Gastroesophageal sphincter (tissue), 4 donors: ENCODE measurements around the gene NELL1. TPM values are rescaled to one million over a fixed set of nuclear protein-coding genes. Genes with fewer than 3 reads are reported as not detected.

Experiments
- ATAC-seq: fragments of 150-250 bp; one replicate; pipeline ENCODE4 v1.9.1; 2016; ENCODE audit warnings: mild to moderate bottlenecking, moderate library complexity
- H3K27ac ChIP-seq, 4 donors: fragments of 200-600 bp; sonication (generic) in 3 of 4; 1 replicate in 3 of 4; 2 replicates in 1 of 4; pipeline ENCODE4 v1.5.1; 2016 to 2019
- H3K27me3 ChIP-seq: fragments of 200-600 bp; sonication (generic); one replicate; pipeline ENCODE4 v1.5.1; 2019
- H3K36me3 ChIP-seq, 2 donors: fragments of 200-600 bp; sonication (generic); one replicate each; pipeline ENCODE4 v1.5.1; 2019; ENCODE audit warnings: control low read depth in 1 of 2
- H3K4me1 ChIP-seq, 3 donors: fragments of 200-600 bp; sonication (generic); 1 replicate in 2 of 3; 2 replicates in 1 of 3; pipeline ENCODE4 v1.5.1; 2016 to 2019; ENCODE audit warnings: control low read depth in 2 of 3
- H3K4me3 ChIP-seq, 2 donors: fragments of 200-600 bp; sonication (generic); one replicate each; pipeline ENCODE4 v1.5.1; 2019; ENCODE audit warnings: mild to moderate bottlenecking in 1 of 2, moderate library complexity in 1 of 2
- H3K9me3 ChIP-seq, 3 donors: fragments of 200-600 bp; sonication (generic); one replicate each; pipeline ENCODE4 v1.5.1; 2017 to 2019; ENCODE audit warnings: control low read depth in 2 of 3
- EP300 ChIP-seq: sonication (generic); formaldehyde crosslinking; IDR thresholded peaks from one replicate; pipeline ENCODE4 v1.6.1; 2017; ENCODE audit warnings: antibody characterized with exemption, mild to moderate bottlenecking
- POLR2A ChIP-seq, 2 donors: fragments of 450-650 bp; IDR thresholded peaks; one replicate each; pipeline ENCODE4 v1.6.1; 2017; ENCODE audit warnings: antibody characterized with exemption in 2 of 2, mild to moderate bottlenecking in 2 of 2, moderate library complexity in 1 of 2
- POLR2AphosphoS5 ChIP-seq: sonication (generic); formaldehyde crosslinking; IDR thresholded peaks from one replicate; pipeline ENCODE4 v1.6.1; 2017; ENCODE audit warnings: antibody characterized with exemption
- WGBS, 2 donors: methylation state at CpG; one replicate each; pipeline ENCODE4 v1.1.5; 2018; ENCODE audit warnings: low coverage in 1 of 2; 5-methylcytosine and 5-hydroxymethylcytosine counted together
- total RNA-seq, 4 donors: library from RNA; depleted of rRNA; stranded (reverse); fragments of >200 nt; gene quantifications; one replicate each; pipeline ENCODE4 v1.1.0, GENCODE V29; 2016
- TF ChIP-seq, protein P1 (sequence below), 4 experiments: fragments of 200-600 bp in 2 of 4; fragments of 450-650 bp in 2 of 4; sonication (generic) in 1 of 4; IDR thresholded peaks; one replicate each; pipeline ENCODE4 v1.5.1; 2017 to 2019; ENCODE audit warnings: antibody characterized with exemption in 4 of 4, mild to moderate bottlenecking in 2 of 4, moderate library complexity in 2 of 4

Gene NELL1
- total RNA-seq, 4 donors from 2014 or later: 0.27 to 3.0 (median 1.5) TPM

GRCh38 chr11:21545699-21546098, 876.3 kb downstream of the NELL1 start:
- TF ChIP-seq POLR2AphosphoS5 (no peak), POLR2A (IDR thresholded peaks at IDR 0.05) (no peak), EP300 (no peak)
- TF ChIP-seq, protein P1, sequence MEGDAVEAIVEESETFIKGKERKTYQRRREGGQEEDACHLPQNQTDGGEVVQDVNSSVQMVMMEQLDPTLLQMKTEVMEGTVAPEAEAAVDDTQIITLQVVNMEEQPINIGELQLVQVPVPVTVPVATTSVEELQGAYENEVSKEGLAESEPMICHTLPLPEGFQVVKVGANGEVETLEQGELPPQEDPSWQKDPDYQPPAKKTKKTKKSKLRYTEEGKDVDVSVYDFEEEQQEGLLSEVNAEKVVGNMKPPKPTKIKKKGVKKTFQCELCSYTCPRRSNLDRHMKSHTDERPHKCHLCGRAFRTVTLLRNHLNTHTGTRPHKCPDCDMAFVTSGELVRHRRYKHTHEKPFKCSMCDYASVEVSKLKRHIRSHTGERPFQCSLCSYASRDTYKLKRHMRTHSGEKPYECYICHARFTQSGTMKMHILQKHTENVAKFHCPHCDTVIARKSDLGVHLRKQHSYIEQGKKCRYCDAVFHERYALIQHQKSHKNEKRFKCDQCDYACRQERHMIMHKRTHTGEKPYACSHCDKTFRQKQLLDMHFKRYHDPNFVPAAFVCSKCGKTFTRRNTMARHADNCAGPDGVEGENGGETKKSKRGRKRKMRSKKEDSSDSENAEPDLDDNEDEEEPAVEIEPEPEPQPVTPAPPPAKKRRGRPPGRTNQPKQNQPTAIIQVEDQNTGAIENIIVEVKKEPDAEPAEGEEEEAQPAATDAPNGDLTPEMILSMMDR (IDR thresholded peaks at IDR 0.05): no peak
- 57 to 88% methylated on average over 1 of the region's 1 CpG for WGBS, 2 donors
- Histone ChIP-seq H3K36me3 (no peaks in the 10 kb centered on the region), H3K27me3 (no peaks in the 10 kb centered on the region), H3K4me1 (no peaks in the 10 kb centered on the region), H3K27ac (no peak overlapping the region), H3K4me3 (no peak overlapping the region), H3K9me3 (no peaks in the 10 kb centered on the region)
- no peak for ATAC-seq

- Histone ChIP-seq H3K27ac (no peak overlapping the region), H3K4me3 (no peak overlapping the region), H3K4me1 (no peaks in the 10 kb centered on the region), H3K27me3 (no peaks in the 10 kb centered on the region), H3K9me3 (no peaks in the 10 kb centered on the region), H3K36me3 (no peaks in the 10 kb centered on the region)
- TF ChIP-seq, protein P1 (IDR thresholded peaks at IDR 0.05): no peak
- TF ChIP-seq EP300 (no peak), POLR2AphosphoS5 (no peak), POLR2A (IDR thresholded peaks at IDR 0.05) (no peak)
- 33 to 100% methylated on average over 1 of the region's 1 CpG for WGBS, 2 donors
- no peak for ATAC-seq
These were observed 877.3 kb downstream of the NELL1 start for GRCh38 chr11:21546703-21547102.

DNA sequence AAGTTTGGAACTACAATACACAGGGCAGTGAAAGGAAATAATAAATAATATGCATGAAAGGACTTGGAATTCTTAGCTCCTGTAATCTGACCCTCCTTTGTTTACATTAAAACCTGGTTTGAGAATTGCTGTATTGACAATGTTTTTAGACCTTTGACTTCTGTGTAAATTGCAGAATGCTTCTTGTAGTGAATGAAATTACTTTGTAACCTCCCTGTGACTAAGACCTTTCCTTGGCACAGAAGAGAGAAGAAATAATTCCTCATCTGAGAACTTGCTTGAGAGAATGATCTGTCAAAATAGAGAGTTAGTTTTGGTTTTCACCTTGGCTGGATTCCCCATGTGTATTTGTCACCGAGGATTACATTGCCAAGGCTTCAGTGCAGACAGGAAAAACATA, 883.5 kb downstream of the NELL1 start:
- WGBS, 2 donors: 0% methylated on average over 1 of the region's 1 CpG
- no peaks in the 10 kb centered on the region for H3K36me3 ChIP-seq
- no peaks in the 10 kb centered on the region for H3K9me3 ChIP-seq
- peak; percentile 31 for ATAC-seq
- peaks cover 0 to 12% (median 2%) of the 10 kb centered on the region in 3 donors for H3K4me1 ChIP-seq
- no peaks in the 10 kb centered on the region for H3K27me3 ChIP-seq
- no peak overlapping the region for H3K4me3 ChIP-seq
- H3K27ac ChIP-seq: no peak overlapping the region
- TF ChIP-seq POLR2A (IDR thresholded peaks at IDR 0.05) (no peak), EP300 (no peak), POLR2AphosphoS5 (no peak)
- TF ChIP-seq, protein P1 (IDR thresholded peaks at IDR 0.05): no peak

- TF ChIP-seq, protein P1 (IDR thresholded peaks at IDR 0.05): no peak
- no peak for TF ChIP-seq POLR2A (IDR thresholded peaks at IDR 0.05)
- TF ChIP-seq EP300: no peak
- no peak for TF ChIP-seq POLR2AphosphoS5
- no peaks in the 10 kb centered on the region for H3K36me3 ChIP-seq
- no peak for ATAC-seq
- no peaks in the 10 kb centered on the region for H3K9me3 ChIP-seq
- H3K4me3 ChIP-seq: no peak overlapping the region
- H3K27me3 ChIP-seq: no peaks in the 10 kb centered on the region
- 67 to 90% methylated on average over 1 of the region's 1 CpG for WGBS, 2 donors
- H3K4me1 ChIP-seq: peaks cover 0 to 12% (median 2%) of the 10 kb centered on the region in 3 donors
- no peak overlapping the region for H3K27ac ChIP-seq
These were observed 884.4 kb downstream of the NELL1 start for GRCh38 chr11:21553795-21554194.

- Histone ChIP-seq H3K27ac (no peak overlapping the region), H3K4me1 (peaks cover 0 to 12% (median 2%) of the 10 kb centered on the region in 3 donors), H3K27me3 (no peaks in the 10 kb centered on the region), H3K36me3 (no peaks in the 10 kb centered on the region), H3K4me3 (no peak overlapping the region), H3K9me3 (no peaks in the 10 kb centered on the region)
- WGBS, 2 donors: 70% methylated on average over 2 to 3 of the region's 3 CpGs
- TF ChIP-seq, protein P1 (IDR thresholded peaks at IDR 0.05): no peak
- TF ChIP-seq EP300 (no peak), POLR2AphosphoS5 (no peak)
- ATAC-seq: no peak
These were observed 884.9 kb downstream of the NELL1 start for GRCh38 chr11:21554284-21554683.
